HepG2 (cell line): ENCODE data around the gene DMAP1. TPM values are rescaled to one million over a fixed set of nuclear protein-coding genes. Genes with fewer than 3 reads are reported as not detected.

ENCODE experiments used
- CREB1 ChIP-seq, 2 experiments: fragments of 450-650 bp in 1 of 2; IDR thresholded peaks; 2 replicates each; pipeline ENCODE4 v1.6.1; 2016 to 2017; ENCODE audit warnings: control low read depth in 1 of 2, mild to moderate bottlenecking in 1 of 2, missing compliant biosample characterization in 1 of 2, missing genetic modification characterization in 1 of 2
- DR1 ChIP-seq: sonication (generic); formaldehyde crosslinking; IDR thresholded peaks from 2 replicates; pipeline ENCODE4 v1.8.0; 2021; ENCODE audit warnings: mild to moderate bottlenecking, missing genetic modification reagents, inconsistent platforms
- HOXA5 ChIP-seq: sonication (generic); formaldehyde crosslinking; IDR thresholded peaks from 2 replicates; pipeline ENCODE4 v1.4.0; 2020; ENCODE audit warnings: missing genetic modification reagents
- KLF6 ChIP-seq: IDR thresholded peaks from 2 replicates; pipeline ENCODE4 v1.8.0; 2016; ENCODE audit warnings: missing biosample characterization, missing genetic modification reagents
- SMYD3 ChIP-seq: sonication (generic); formaldehyde crosslinking; IDR thresholded peaks from 2 replicates; pipeline ENCODE4 v1.8.1; 2023; ENCODE audit warnings: mild to moderate bottlenecking, missing genetic modification reagents
- SRSF1 ChIP-seq: fragments of 200-400 bp; formaldehyde crosslinking; optimal IDR thresholded peaks from 2 replicates; pipeline ENCODE3; 2017; ENCODE audit warnings: mild to moderate bottlenecking, low read depth, low read length, moderate library complexity
- U2AF2 ChIP-seq: fragments of 200-400 bp; formaldehyde crosslinking; IDR thresholded peaks from 2 replicates; pipeline ENCODE4 v1.6.1; 2017; ENCODE audit warnings: low read depth, mild to moderate bottlenecking, low read length
- ZMYM3 ChIP-seq: sonication (generic); formaldehyde crosslinking; IDR thresholded peaks from 2 replicates; pipeline ENCODE4 v1.5.1; 2020; ENCODE audit warnings: mild to moderate bottlenecking, missing genetic modification reagents
- ZNF180 ChIP-seq: sonication (generic); formaldehyde crosslinking; IDR thresholded peaks from 2 replicates; pipeline ENCODE4 v1.4.0; 2020; ENCODE audit warnings: low read depth, missing genetic modification reagents, borderline replicate concordance
- ZNF773 ChIP-seq: sonication (generic); formaldehyde crosslinking; IDR thresholded peaks from 2 replicates; pipeline ENCODE4 v1.4.0; 2020; ENCODE audit warnings: missing genetic modification reagents, borderline replicate concordance
- ZNF777 ChIP-seq: sonication (generic); formaldehyde crosslinking; IDR thresholded peaks from 2 replicates; pipeline ENCODE4 v1.4.0; 2020; ENCODE audit warnings: missing genetic modification reagents
- polyA plus RNA-seq, 8 experiments: library from polyadenylated mRNA; depleted of rRNA in 3 of 8; stranded (reverse) in 7 of 8; unstranded in 1 of 8; fragments of >200 nt; fragmentation: Illumina TruSeq in 4 of 8; extraction: Trizol in 4 of 8; gene quantifications; 2 replicates each; pipeline versions ENCODE4 v1.2.1 to v1.2.3, GENCODE V29; 2011 to 2016; ENCODE audit warnings: low read depth in 4 of 8, missing spikeins in 1 of 8, mixed read lengths in 1 of 8; ENCODE audit not compliant: insufficient read depth in 1 of 8
- total RNA-seq, 5 experiments: library from RNA; depleted of rRNA; stranded (reverse); fragments of >200 nt; fragmentation: Illumina TruSeq; extraction: Trizol; gene quantifications; 2 replicates each; pipeline ENCODE4 v1.2.3, GENCODE V29; 2016; ENCODE audit warnings: low read depth in 1 of 5
- TF ChIP-seq, protein P1 (sequence below): sonication (generic); formaldehyde crosslinking; IDR thresholded peaks from 2 replicates; pipeline ENCODE4 v1.4.0; 2020; ENCODE audit warnings: missing genetic modification reagents
- TF ChIP-seq, protein P2 (sequence below): sonication (generic); formaldehyde crosslinking; IDR thresholded peaks from 2 replicates; pipeline ENCODE4 v1.8.0; 2022; ENCODE audit warnings: missing genetic modification reagents, mild to moderate bottlenecking, moderate library complexity, borderline replicate concordance
- TF ChIP-seq, protein P3 (sequence below): IDR thresholded peaks from 2 replicates; pipeline ENCODE4 v1.6.1; 2016; ENCODE audit warnings: missing compliant biosample characterization, missing genetic modification reagents, borderline replicate concordance
- TF ChIP-seq, protein P4 (sequence below): IDR thresholded peaks from 2 replicates; pipeline ENCODE4 v1.6.1; 2016; ENCODE audit warnings: mild to moderate bottlenecking
- TF ChIP-seq, protein P5 (sequence below), 2 experiments: IDR thresholded peaks; 2 replicates each; pipeline ENCODE4 v1.6.1; 2011 to 2012; ENCODE audit warnings: low read length in 2 of 2, borderline replicate concordance in 1 of 2, low read depth in 1 of 2, mild to moderate bottlenecking in 1 of 2, moderate library complexity in 1 of 2

The DMAP1 gene
- total and polyA plus RNA-seq, 2 of the 13 experiments (the other 11 are each of a cell fraction or from before 2014, with no cell fraction given): 17.6 to 32.7 TPM

DNA sequence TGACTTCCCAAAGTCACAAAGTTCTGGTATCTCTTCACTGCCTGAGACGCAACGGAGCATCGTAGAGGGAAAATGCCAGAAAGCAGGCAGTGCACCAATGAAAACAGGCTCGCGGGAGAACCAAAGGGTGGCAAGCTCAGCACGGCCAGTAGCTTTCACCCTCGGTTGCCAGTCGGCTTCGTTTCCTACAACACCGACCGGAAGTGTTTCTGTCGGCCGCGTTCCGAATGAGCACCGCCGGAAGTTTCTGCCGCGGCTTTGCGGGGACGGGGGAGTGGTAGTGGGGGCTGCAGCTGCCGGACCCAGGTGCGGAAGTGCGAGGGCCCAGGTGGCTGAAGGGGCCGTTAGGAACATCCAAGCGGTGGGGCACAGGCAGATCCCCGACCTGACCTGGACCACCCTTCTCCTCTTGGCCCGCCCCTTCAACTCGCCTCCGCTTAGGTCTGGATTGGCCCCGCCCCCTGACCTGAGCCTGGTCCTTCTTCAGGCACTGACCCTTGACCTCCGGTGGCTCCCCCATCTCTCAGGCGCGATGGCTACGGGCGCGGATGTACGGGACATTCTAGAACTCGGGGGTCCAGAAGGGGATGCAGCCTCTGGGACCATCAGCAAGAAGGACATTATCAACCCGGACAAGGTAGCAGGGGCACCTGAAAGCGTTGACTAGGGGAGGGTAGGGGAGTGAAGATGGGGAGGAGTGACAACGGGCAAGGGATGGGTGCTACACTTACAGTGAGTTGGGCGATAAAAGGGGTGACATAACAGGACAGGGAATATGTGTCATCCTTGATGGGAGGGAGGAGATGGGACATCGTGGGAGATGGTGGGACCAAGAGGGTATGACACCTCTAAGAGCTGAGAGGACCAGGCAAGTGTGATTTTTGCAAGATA is at the start of gene DMAP1 (continued):
- TF ChIP-seq, protein P1, sequence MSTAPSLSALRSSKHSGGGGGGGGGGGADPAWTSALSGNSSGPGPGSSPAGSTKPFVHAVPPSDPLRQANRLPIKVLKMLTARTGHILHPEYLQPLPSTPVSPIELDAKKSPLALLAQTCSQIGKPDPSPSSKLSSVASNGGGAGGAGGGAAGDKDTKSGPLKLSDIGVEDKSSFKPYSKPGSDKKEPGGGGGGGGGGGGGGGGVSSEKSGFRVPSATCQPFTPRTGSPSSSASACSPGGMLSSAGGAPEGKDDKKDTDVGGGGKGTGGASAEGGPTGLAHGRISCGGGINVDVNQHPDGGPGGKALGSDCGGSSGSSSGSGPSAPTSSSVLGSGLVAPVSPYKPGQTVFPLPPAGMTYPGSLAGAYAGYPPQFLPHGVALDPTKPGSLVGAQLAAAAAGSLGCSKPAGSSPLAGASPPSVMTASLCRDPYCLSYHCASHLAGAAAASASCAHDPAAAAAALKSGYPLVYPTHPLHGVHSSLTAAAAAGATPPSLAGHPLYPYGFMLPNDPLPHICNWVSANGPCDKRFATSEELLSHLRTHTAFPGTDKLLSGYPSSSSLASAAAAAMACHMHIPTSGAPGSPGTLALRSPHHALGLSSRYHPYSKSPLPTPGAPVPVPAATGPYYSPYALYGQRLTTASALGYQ (CRISPR knock-in tag): peak; percentile 78
- no peak; the same call in 1 of the 2 replicates for TF ChIP-seq ZNF180
- TF ChIP-seq ZNF777 (CRISPR knock-in tag): peak; percentile 44; the same call in 1 of the 2 replicates
- TF ChIP-seq, protein P2, sequence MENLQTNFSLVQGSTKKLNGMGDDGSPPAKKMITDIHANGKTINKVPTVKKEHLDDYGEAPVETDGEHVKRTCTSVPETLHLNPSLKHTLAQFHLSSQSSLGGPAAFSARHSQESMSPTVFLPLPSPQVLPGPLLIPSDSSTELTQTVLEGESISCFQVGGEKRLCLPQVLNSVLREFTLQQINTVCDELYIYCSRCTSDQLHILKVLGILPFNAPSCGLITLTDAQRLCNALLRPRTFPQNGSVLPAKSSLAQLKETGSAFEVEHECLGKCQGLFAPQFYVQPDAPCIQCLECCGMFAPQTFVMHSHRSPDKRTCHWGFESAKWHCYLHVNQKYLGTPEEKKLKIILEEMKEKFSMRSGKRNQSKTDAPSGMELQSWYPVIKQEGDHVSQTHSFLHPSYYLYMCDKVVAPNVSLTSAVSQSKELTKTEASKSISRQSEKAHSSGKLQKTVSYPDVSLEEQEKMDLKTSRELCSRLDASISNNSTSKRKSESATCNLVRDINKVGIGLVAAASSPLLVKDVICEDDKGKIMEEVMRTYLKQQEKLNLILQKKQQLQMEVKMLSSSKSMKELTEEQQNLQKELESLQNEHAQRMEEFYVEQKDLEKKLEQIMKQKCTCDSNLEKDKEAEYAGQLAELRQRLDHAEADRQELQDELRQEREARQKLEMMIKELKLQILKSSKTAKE (CRISPR knock-in tag): no peak
- peak; percentile 94 for TF ChIP-seq SRSF1
- TF ChIP-seq KLF6 (CRISPR knock-in tag): peak; percentile 92
- TF ChIP-seq, protein P3, sequence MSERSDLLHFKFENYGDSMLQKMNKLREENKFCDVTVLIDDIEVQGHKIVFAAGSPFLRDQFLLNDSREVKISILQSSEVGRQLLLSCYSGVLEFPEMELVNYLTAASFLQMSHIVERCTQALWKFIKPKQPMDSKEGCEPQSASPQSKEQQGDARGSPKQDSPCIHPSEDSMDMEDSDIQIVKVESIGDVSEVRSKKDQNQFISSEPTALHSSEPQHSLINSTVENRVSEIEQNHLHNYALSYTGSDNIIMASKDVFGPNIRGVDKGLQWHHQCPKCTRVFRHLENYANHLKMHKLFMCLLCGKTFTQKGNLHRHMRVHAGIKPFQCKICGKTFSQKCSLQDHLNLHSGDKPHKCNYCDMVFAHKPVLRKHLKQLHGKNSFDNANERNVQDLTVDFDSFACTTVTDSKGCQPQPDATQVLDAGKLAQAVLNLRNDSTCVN: no peak; the same call in 1 of the 2 replicates
- TF ChIP-seq HOXA5 (CRISPR knock-in tag): peak; percentile 98
- 0 out of 2 replicates have a peak, but pooled peaks have one; percentile 43 for TF ChIP-seq SMYD3 (CRISPR knock-in tag)
- TF ChIP-seq, protein P4, sequence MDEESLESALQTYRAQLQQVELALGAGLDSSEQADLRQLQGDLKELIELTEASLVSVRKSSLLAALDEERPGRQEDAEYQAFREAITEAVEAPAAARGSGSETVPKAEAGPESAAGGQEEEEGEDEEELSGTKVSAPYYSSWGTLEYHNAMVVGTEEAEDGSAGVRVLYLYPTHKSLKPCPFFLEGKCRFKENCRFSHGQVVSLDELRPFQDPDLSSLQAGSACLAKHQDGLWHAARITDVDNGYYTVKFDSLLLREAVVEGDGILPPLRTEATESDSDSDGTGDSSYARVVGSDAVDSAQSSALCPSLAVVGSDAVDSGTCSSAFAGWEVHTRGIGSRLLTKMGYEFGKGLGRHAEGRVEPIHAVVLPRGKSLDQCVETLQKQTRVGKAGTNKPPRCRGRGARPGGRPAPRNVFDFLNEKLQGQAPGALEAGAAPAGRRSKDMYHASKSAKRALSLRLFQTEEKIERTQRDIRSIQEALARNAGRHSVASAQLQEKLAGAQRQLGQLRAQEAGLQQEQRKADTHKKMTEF: peak; percentile 85
- TF ChIP-seq, protein P5, sequence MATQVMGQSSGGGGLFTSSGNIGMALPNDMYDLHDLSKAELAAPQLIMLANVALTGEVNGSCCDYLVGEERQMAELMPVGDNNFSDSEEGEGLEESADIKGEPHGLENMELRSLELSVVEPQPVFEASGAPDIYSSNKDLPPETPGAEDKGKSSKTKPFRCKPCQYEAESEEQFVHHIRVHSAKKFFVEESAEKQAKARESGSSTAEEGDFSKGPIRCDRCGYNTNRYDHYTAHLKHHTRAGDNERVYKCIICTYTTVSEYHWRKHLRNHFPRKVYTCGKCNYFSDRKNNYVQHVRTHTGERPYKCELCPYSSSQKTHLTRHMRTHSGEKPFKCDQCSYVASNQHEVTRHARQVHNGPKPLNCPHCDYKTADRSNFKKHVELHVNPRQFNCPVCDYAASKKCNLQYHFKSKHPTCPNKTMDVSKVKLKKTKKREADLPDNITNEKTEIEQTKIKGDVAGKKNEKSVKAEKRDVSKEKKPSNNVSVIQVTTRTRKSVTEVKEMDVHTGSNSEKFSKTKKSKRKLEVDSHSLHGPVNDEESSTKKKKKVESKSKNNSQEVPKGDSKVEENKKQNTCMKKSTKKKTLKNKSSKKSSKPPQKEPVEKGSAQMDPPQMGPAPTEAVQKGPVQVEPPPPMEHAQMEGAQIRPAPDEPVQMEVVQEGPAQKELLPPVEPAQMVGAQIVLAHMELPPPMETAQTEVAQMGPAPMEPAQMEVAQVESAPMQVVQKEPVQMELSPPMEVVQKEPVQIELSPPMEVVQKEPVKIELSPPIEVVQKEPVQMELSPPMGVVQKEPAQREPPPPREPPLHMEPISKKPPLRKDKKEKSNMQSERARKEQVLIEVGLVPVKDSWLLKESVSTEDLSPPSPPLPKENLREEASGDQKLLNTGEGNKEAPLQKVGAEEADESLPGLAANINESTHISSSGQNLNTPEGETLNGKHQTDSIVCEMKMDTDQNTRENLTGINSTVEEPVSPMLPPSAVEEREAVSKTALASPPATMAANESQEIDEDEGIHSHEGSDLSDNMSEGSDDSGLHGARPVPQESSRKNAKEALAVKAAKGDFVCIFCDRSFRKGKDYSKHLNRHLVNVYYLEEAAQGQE (IDR thresholded peaks at IDR 0.05; ENCODE audit: borderline replicate concordance in 1 of 2, low read depth in 1 of 2, low read length in 2 of 2): peak in 1 of 2 experiments; percentile 48; a peak in 1 of 4 replicates
- 0 out of 2 replicates have a peak, but pooled peaks have one; percentile 28 for TF ChIP-seq U2AF2
- TF ChIP-seq CREB1 (IDR thresholded peaks at IDR 0.05): 0 out of 2 replicates have a peak, but pooled peaks have one; percentile 12
- TF ChIP-seq CREB1 (CRISPR knock-in tag; IDR thresholded peaks at IDR 0.05): peak; percentile 84
- peak; percentile 66; the same call in 1 of the 2 replicates for TF ChIP-seq ZMYM3
- TF ChIP-seq ZNF773 (CRISPR knock-in tag): peak; percentile 53; the same call in 1 of the 2 replicates
- peak; percentile 79; the same call in 1 of the 2 replicates for TF ChIP-seq DR1 (CRISPR knock-in tag)
